Glutamatergic neuron (in vitro differentiated cells): ENCODE measurements around the gene C20orf144. TPM values are rescaled to one million over a fixed set of nuclear protein-coding genes. Genes with fewer than 3 reads are reported as not detected.
A peak's percentile ranks its signal among the peaks of the same experiment; 100 is the strongest.

Source experiments
- DNase-seq: peaks from one replicate; pipeline ENCODE4 v3.0.0; 2022
- H3K27ac Mint-ChIP-seq: one replicate; pipeline ENCODE4 v1.8.0; 2020; ENCODE audit warnings: mild to moderate bottlenecking, mixed read lengths, inconsistent platforms; ENCODE audit not compliant: unreplicated experiment
- H3K27me3 Mint-ChIP-seq: one replicate; pipeline ENCODE4 v1.8.0; 2020; ENCODE audit warnings: mild to moderate bottlenecking, moderate library complexity, mixed read lengths, inconsistent platforms; ENCODE audit not compliant: unreplicated experiment
- H3K36me3 Mint-ChIP-seq: one replicate; pipeline ENCODE4 v1.8.0; 2020; ENCODE audit warnings: mild to moderate bottlenecking, mixed read lengths, inconsistent platforms; ENCODE audit not compliant: unreplicated experiment
- H3K4me1 Mint-ChIP-seq: one replicate; pipeline ENCODE4 v1.8.0; 2020; ENCODE audit warnings: mild to moderate bottlenecking, low read depth, mixed read lengths, inconsistent platforms; ENCODE audit not compliant: unreplicated experiment
- H3K4me3 Mint-ChIP-seq: one replicate; pipeline ENCODE4 v1.8.0; 2020; ENCODE audit warnings: mild to moderate bottlenecking, mixed read lengths, inconsistent platforms; ENCODE audit not compliant: unreplicated experiment
- H3K9me3 Mint-ChIP-seq: one replicate; pipeline ENCODE4 v1.8.0; 2020; ENCODE audit warnings: mild to moderate bottlenecking, moderate library complexity, mixed read lengths, inconsistent platforms; ENCODE audit not compliant: unreplicated experiment
- CTCF ChIP-seq: fragments of 200-600 bp; sonication (generic); IDR thresholded peaks from one replicate; pipeline ENCODE4 v1.5.0; 2021; ENCODE audit not compliant: partially characterized antibody, unreplicated experiment
- total RNA-seq: library from RNA; stranded (reverse); fragmentation: NEBNext Ultra II Directional; extraction: Animal tissue kit (Norgen Biotek cat#: 25700); gene quantifications from one replicate; pipeline ENCODE4 v1.2.1, GENCODE V29; 2021; ENCODE audit not compliant: unreplicated experiment

Gene C20orf144
- total RNA-seq, 1 donor from 2014 or later = not detected

- no peak for TF ChIP-seq CTCF
- H3K27ac Mint-ChIP-seq = peak overlapping the region; percentile 86
- H3K4me3 Mint-ChIP-seq = peak overlapping the region; percentile 92
- H3K4me1 Mint-ChIP-seq = peaks cover 39% of the 10 kb centered on the region
- DNase-seq = no peak
- H3K36me3 Mint-ChIP-seq = no peaks in the 10 kb centered on the region
- peaks cover 11% of the 10 kb centered on the region for H3K27me3 Mint-ChIP-seq
- peaks cover 11% of the 10 kb centered on the region for H3K9me3 Mint-ChIP-seq
Measured at GRCh38 chr20:33673114-33673409, 10.9 kb downstream of the C20orf144 start.

GRCh38 chr20:33673410-33674293, 11.5 kb downstream of the C20orf144 start:
- peaks cover 41% of the 10 kb centered on the region for H3K4me1 Mint-ChIP-seq
- H3K9me3 Mint-ChIP-seq = peaks cover 11% of the 10 kb centered on the region
- H3K36me3 Mint-ChIP-seq = no peaks in the 10 kb centered on the region
- DNase-seq = no peak
- no peak for TF ChIP-seq CTCF
- peak overlapping the region; percentile 86 for H3K27ac Mint-ChIP-seq
- H3K27me3 Mint-ChIP-seq = peaks cover 12% of the 10 kb centered on the region
- H3K4me3 Mint-ChIP-seq = peak overlapping the region; percentile 92

- TF ChIP-seq CTCF = no peak
- Mint-ChIP-seq H3K36me3 (no peaks in the 10 kb centered on the region), H3K27me3 (peaks cover 15% of the 10 kb centered on the region), H3K9me3 (peaks cover 15% of the 10 kb centered on the region), H3K4me1 (peaks cover 43% of the 10 kb centered on the region), H3K4me3 (peak within 1 kb of the TSS; percentile 92), H3K27ac (peak within 1 kb of the TSS; percentile 86)
- peak; percentile 87 for DNase-seq
Measured at GRCh38 chr20:33674294-33675135, 12.4 kb downstream of the C20orf144 start, which contains the start of gene NECAB3. Gene NECAB3, minus strand, starts transcription at chr20:33674428. Its CDS starts 76 bp downstream, at chr20:33674352.

GRCh38 chr20:33675136-33675959, 13.2 kb downstream of the C20orf144 start:
- no peak for DNase-seq
- peaks cover 36% of the 10 kb centered on the region for H3K4me1 Mint-ChIP-seq
- peak overlapping the region; percentile 83 for H3K4me3 Mint-ChIP-seq
- no peaks in the 10 kb centered on the region for H3K36me3 Mint-ChIP-seq
- peaks cover 13% of the 10 kb centered on the region for H3K9me3 Mint-ChIP-seq
- TF ChIP-seq CTCF = no peak
- H3K27me3 Mint-ChIP-seq = peaks cover 15% of the 10 kb centered on the region
- peak overlapping the region; percentile 80 for H3K27ac Mint-ChIP-seq
